CD4-positive, alpha-beta T cell treated with Interleukin-12 subunit alpha and Interleukin-12 subunit beta, for 1 hour (primary cell): ENCODE data around the gene CDH23.
A peak's percentile ranks its signal among the peaks of the same experiment; 100 is the strongest.
"Not testable (repeated sequence)": the region's sequence is repeated elsewhere in the genome, so short reads cannot be mapped to it uniquely, and the experiment has no call there.

Experiments used
- DNase-seq: peaks from one replicate; pipeline ENCODE4 v3.0.0-alpha.2; 2020

CDH23 gene

DNA sequence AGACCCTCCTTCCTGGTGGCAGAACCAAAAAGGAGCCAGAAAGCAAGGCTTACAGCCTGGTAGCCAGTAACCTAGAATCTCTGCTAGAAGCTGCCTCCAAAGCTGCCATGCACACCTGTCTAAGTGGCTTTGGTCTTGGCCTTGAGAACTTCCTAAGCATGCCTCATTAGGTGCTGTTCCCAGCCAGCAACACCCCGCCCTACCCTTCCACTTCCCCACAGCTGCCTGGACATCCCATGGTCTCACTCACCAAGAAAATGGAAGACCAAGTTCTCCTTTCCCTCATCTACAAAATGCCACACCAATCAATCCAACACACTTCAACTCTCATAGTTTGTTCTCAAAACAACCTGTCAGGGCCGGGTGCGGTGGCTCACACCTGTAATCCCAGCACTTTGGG is 450.1 kb downstream of the CDH23 start:
- DNase-seq: no peak

GRCh38 chr10:71847418-71847817 is 450.7 kb downstream of the CDH23 start:
- DNase-seq: no peak

- no peak for DNase-seq
These were observed 451.9 kb downstream of the CDH23 start for GRCh38 chr10:71848325-71849275.

GRCh38 chr10:71849461-71849908 is 452.8 kb downstream of the CDH23 start:
- DNase-seq: no peak

DNA sequence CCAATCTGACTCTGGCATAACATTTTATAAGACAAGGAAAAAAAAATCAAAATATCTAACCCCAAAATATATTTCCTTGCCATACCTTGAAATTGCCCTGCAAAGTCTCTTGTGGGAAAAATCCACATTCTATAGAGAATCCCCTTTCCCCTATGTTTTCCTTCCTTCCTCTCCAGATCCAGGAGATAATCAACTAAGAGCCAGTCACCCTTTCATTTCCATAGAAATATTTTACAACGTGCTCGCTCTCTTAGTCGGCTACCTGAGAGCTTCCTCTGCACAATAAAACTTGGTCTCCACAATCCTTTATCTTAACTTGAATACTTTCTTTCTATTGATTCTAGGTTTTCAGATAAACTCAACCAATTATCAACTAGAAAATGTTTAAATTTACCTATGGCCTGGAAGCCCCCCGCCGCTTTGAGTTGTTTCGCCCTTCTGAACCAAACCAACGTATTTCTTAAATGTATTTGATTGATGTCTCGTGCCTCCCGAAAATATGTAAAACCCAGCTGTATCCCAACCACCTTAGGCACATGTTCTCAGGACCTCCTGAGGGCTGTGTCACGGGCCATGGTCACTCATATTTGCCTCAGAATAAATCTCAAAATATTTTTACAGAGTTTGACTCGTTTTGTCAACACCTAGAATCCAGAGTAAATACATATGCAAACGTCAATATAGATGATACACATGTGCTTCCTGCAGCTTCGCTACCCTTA is 453.5 kb downstream of the CDH23 start:
- DNase-seq: no peak

- DNase-seq: peak; percentile 98
These were observed 454.2 kb downstream of the CDH23 start, which contains the start of gene PSAP for GRCh38 chr10:71850743-71851464. PSAP (minus strand) TSS chr10:71851251; CDS start chr10:71851221, 30 bp downstream.

GRCh38 chr10:71851465-71852095 is 454.9 kb downstream of the CDH23 start:
- not testable (repeated sequence) for DNase-seq

GRCh38 chr10:71852355-71852937 is 455.7 kb downstream of the CDH23 start:
- no peak for DNase-seq

DNA sequence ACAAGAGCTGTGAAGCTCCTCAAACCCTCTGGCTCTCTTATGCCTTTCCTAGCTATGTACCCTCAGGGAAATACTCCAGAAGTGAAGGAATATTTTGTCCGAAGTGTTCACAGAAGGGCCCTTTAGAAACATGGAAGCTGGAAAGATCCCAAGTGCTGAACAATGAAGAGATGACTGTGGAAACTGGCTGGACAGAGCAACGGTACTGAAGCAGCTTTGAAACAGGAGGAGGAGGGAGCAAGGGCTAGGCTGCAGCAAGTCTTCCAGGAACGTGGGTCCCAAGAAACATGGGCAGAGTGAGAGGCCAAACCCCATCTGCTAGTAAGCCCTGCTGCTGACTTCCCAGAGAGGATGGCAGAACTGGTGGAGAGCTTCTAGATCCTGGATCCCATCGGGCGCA is 457.3 kb downstream of the CDH23 start:
- DNase-seq: no peak

- DNase-seq: no peak
These were observed 459.9 kb downstream of the CDH23 start for GRCh38 chr10:71856619-71857018.

- no peak for DNase-seq
These were observed 461.5 kb downstream of the CDH23 start for GRCh38 chr10:71857934-71858890.

- DNase-seq: no peak
These were observed 463.7 kb downstream of the CDH23 start for GRCh38 chr10:71860243-71861029.

GRCh38 chr10:71863203-71863602 is 466.5 kb downstream of the CDH23 start:
- DNase-seq: no peak

DNA sequence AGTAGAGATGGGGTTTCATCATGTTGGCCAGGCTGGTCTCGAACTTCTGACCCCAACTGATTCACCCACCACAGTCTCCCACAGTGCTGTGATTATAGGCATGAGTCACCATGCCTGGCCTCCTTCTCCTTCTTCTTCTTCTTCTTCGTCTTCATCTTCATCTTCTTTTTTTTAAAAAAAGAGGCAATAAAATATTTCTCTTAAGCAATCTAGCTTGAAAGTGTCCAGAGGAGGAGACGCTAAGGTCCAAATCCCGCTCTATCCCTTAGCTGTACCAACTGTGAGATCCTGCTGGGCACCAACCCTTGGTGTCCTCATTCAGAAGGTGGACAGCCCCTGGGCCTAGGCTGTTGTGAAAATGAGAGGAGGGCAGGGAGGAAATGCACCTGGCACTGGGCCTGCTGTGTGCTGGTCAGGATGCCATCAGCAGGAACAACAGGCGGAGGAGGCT is 468.2 kb downstream of the CDH23 start:
- DNase-seq: no peak
